Bronchial epithelial cell (primary cell): ENCODE results near the gene ITGA2B. TPM values are rescaled to one million over a fixed set of nuclear protein-coding genes. Genes with fewer than 3 reads are reported as not detected.

Experiments used
- DNase-seq: peaks from one replicate; pipeline ENCODE4 v3.0.0-alpha.2; 2010; ENCODE audit warnings: low read depth
- FAIRE-seq: peaks from 2 replicates; lab custom pipeline; 2011; peaks lifted over from hg19 to GRCh38; lab: Jason Lieb, UNC
- H3K27me3 ChIP-seq: 2 replicates; pipeline ENCODE4 v1.5.1; 2011; ENCODE audit warnings: low read length; ENCODE audit not compliant: control insufficient read depth, insufficient read depth
- H3K36me3 ChIP-seq: 2 replicates; pipeline ENCODE4 v1.5.1; 2011; ENCODE audit warnings: low read length; ENCODE audit not compliant: control insufficient read depth, insufficient read depth
- H3K4me3 ChIP-seq: 2 replicates; pipeline ENCODE4 v1.5.1; 2011; ENCODE audit warnings: mild to moderate bottlenecking, low read depth, low read length, control low read depth
- CTCF ChIP-seq: IDR thresholded peaks from 2 replicates; pipeline ENCODE4 v1.5.1; 2011; ENCODE audit warnings: mild to moderate bottlenecking, moderate library complexity, low read length, control low read depth, inconsistent platforms; ENCODE audit not compliant: insufficient read depth, severe bottlenecking
- total RNA-seq: library from RNA; depleted of rRNA; stranded (reverse); fragments of >200 nt; gene quantifications from 2 replicates; pipeline ENCODE4 v1.2.1, GENCODE V29; 2014

Gene ITGA2B
- under 0.01 TPM in 1 of 2 replicates, not detected in the other for total RNA-seq

GRCh38 chr17:44389281-44389680 is at the start of gene ITGA2B:
Gene ITGA2B (minus strand): TSS chr17:44389649. CDS start chr17:44389473, 176 bp downstream.
- no peak for TF ChIP-seq CTCF
- H3K36me3 ChIP-seq: no peaks in the 10 kb centered on the region
- H3K27me3 ChIP-seq: peaks cover 6% of the 10 kb centered on the region
- no peak for FAIRE-seq
- DNase-seq: no peak
- H3K4me3 ChIP-seq: no peak within 1 kb of the TSS

GRCh38 chr17:44439168-44439567 is 49.7 kb upstream of the ITGA2B start:
- H3K36me3 ChIP-seq: peaks cover 7% of the 10 kb centered on the region
- DNase-seq (no peak), FAIRE-seq (no peak)
- no peak for TF ChIP-seq CTCF
- H3K4me3 ChIP-seq: no peak overlapping the region
- no peaks in the 10 kb centered on the region for H3K27me3 ChIP-seq

GRCh38 chr17:44438636-44439035 is 49.2 kb upstream of the ITGA2B start:
- Histone ChIP-seq H3K4me3 (no peak overlapping the region), H3K27me3 (no peaks in the 10 kb centered on the region), H3K36me3 (peaks cover 9% of the 10 kb centered on the region)
- FAIRE-seq (no peak), DNase-seq (no peak)
- no peak for TF ChIP-seq CTCF

GRCh38 chr17:44436336-44436735 is 46.9 kb upstream of the ITGA2B start:
- Histone ChIP-seq H3K27me3 (no peaks in the 10 kb centered on the region), H3K36me3 (peaks cover 10% of the 10 kb centered on the region), H3K4me3 (no peak overlapping the region)
- FAIRE-seq (no peak), DNase-seq (no peak)
- TF ChIP-seq CTCF: no peak

GRCh38 chr17:44432254-44433157 is 43.1 kb upstream of the ITGA2B start:
- H3K4me3 ChIP-seq: no peak overlapping the region
- H3K27me3 ChIP-seq: no peaks in the 10 kb centered on the region
- peaks cover 11% of the 10 kb centered on the region for H3K36me3 ChIP-seq
- no peak for TF ChIP-seq CTCF
- DNase-seq (no peak), FAIRE-seq (no peak)
